CD8-positive, alpha-beta memory T cell (primary cell): ENCODE data around the gene AARSD1. TPM values are rescaled to one million over a fixed set of nuclear protein-coding genes. Genes with fewer than 3 reads are reported as not detected.
"Not testable (repeated sequence)": the region's sequence is repeated elsewhere in the genome, so short reads cannot be mapped to it uniquely, and the experiment has no call there.

Experiments
- CTCF ChIA-PET: fragments of 350-600 bp; sonication (Branson Sonifier 250); formaldehyde crosslinking; loops from one replicate; lab custom pipeline; 2021; ENCODE audit warnings: antibody characterized with exemption; lab: Charles Lee
- POLR2A ChIA-PET: fragments of 350-600 bp; sonication (Branson Sonifier 250); formaldehyde crosslinking; loops from one replicate; lab custom pipeline; 2021; ENCODE audit warnings: antibody characterized with exemption; lab: Charles Lee
- DNase-seq, 5 donors: peaks; one replicate each; pipeline versions ENCODE4 v3.0.0 to v3.0.0-alpha.2; 2020 to 2022; ENCODE audit warnings: mixed read lengths in 1 of 5
- H3K27ac ChIP-seq: one replicate; pipeline ENCODE4 v1.7.0; 2013; ENCODE audit warnings: low read depth, mild to moderate bottlenecking, low read length, moderate library complexity
- H3K27me3 ChIP-seq: 2 replicates; pipeline ENCODE4 v1.7.0; 2013; ENCODE audit warnings: low read length, mild to moderate bottlenecking; ENCODE audit not compliant: insufficient read depth, poor library complexity, severe bottlenecking
- H3K36me3 ChIP-seq: 2 replicates; pipeline ENCODE4 v1.7.0; 2013; ENCODE audit warnings: mild to moderate bottlenecking, low read length, moderate library complexity; ENCODE audit not compliant: insufficient read depth
- H3K4me1 ChIP-seq: 2 replicates; pipeline ENCODE4 v1.7.0; 2013; ENCODE audit warnings: mild to moderate bottlenecking, low read length, moderate library complexity; ENCODE audit not compliant: insufficient read depth
- H3K4me3 ChIP-seq: 2 replicates; pipeline ENCODE4 v1.7.0; 2013; ENCODE audit warnings: mild to moderate bottlenecking, low read length
- H3K9me3 ChIP-seq: 2 replicates; pipeline ENCODE4 v1.7.0; 2013; ENCODE audit warnings: mild to moderate bottlenecking, low read length
- H3K27ac Mint-ChIP-seq, 8 donors: one replicate each; pipeline ENCODE4 v1.8.0; 2020 to 2021; ENCODE audit warnings: mixed read lengths in 8 of 8, mild to moderate bottlenecking in 6 of 8, inconsistent platforms in 3 of 8, moderate library complexity in 3 of 8
- H3K27me3 Mint-ChIP-seq, 2 donors: one replicate each; pipeline ENCODE4 v1.8.0; 2020 to 2021; ENCODE audit warnings: mixed read lengths in 2 of 2, mild to moderate bottlenecking in 1 of 2, moderate library complexity in 1 of 2
- H3K36me3 Mint-ChIP-seq, 3 donors: one replicate each; pipeline ENCODE4 v1.8.0; 2020 to 2021; ENCODE audit warnings: mixed read lengths in 3 of 3, inconsistent platforms in 1 of 3, mild to moderate bottlenecking in 1 of 3
- H3K4me1 Mint-ChIP-seq, 3 donors: one replicate each; pipeline ENCODE4 v1.8.0; 2020 to 2021; ENCODE audit warnings: mixed read lengths in 3 of 3, inconsistent platforms in 1 of 3, mild to moderate bottlenecking in 1 of 3
- H3K4me3 Mint-ChIP-seq, 7 donors: one replicate each; pipeline ENCODE4 v1.8.0; 2020 to 2021; ENCODE audit warnings: mixed read lengths in 7 of 7, mild to moderate bottlenecking in 6 of 7, moderate library complexity in 4 of 7, inconsistent platforms in 2 of 7
- H3K9me3 Mint-ChIP-seq, 5 donors: one replicate each; pipeline ENCODE4 v1.8.0; 2020 to 2022; ENCODE audit warnings: mixed read lengths in 5 of 5, mild to moderate bottlenecking in 3 of 5, moderate library complexity in 2 of 5, inconsistent platforms in 1 of 5
- polyA plus RNA-seq: library from polyadenylated mRNA; unstranded; fragments of 300-500 nt; fragmentation: Illumina TruSeq; gene quantifications from one replicate; pipeline ENCODE4 v1.2.3, GENCODE V29; 2021
- total RNA-seq, 2 experiments: library from RNA; stranded (reverse); gene quantifications; one replicate each; pipeline ENCODE4 v1.2.3, GENCODE V29; 2021

The AARSD1 gene
- total and polyA plus RNA-seq, 3 experiments from 2014 or later, result 39.4 to 102 (median 99.1) TPM

DNA sequence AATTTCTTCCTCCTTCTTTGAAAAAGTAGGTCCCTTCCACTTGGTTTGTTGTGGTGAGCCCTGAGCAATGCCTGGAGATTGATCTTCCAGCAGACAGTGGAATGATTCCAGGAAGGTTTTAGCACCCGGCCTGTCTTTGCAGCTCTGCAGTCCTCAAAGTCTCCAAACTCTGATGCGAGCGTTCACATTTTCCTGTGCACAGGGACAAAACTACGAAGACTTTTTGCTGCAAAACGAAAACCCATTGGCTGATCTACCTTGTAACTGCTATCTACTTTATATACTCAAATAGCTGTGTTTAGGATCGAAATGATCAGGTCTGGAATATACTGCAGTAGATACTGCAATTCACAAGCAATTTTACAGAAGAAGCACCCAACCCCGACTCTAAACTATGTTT is 42.0 kb downstream of the AARSD1 start:
- H3K36me3 Mint-ChIP-seq, result peaks cover 0 to 1% (median 0%) of the 10 kb centered on the region in 3 donors
- POLR2A ChIA-PET, result no interaction called here

GRCh38 chr17:42920922-42921321 is 43.3 kb downstream of the AARSD1 start:
- no peak overlapping the region for H3K4me3 ChIP-seq
- no peaks in the 10 kb centered on the region for H3K4me1 ChIP-seq
- Mint-ChIP-seq H3K9me3 (no peaks in the 10 kb centered on the region), H3K27me3 (peaks cover 6 to 38% of the 10 kb centered on the region in 2 donors), H3K4me1 (no peaks in the 10 kb centered on the region), H3K36me3 (peaks cover 0 to 1% (median 0%) of the 10 kb centered on the region in 3 donors), H3K27ac (peak overlapping the region in 1 of 8 donors; percentile 69), H3K4me3 (no peak overlapping the region)
- H3K9me3 ChIP-seq, result no peaks in the 10 kb centered on the region
- POLR2A ChIA-PET, result no interaction called here
- no peaks in the 10 kb centered on the region for H3K27me3 ChIP-seq
- no peak overlapping the region for H3K27ac ChIP-seq
- CTCF ChIA-PET, result no interaction called here
- H3K36me3 ChIP-seq, result no peaks in the 10 kb centered on the region
- no peak for DNase-seq

More for the DNA sequence above, 42.0 kb downstream of the AARSD1 start:
- no peaks in the 10 kb centered on the region for H3K4me1 Mint-ChIP-seq
- H3K4me1 ChIP-seq, result no peaks in the 10 kb centered on the region
- H3K4me3 ChIP-seq, result no peak overlapping the region
- no peak overlapping the region for H3K4me3 Mint-ChIP-seq
- peaks cover 6 to 36% of the 10 kb centered on the region in 2 donors for H3K27me3 Mint-ChIP-seq
- H3K27ac Mint-ChIP-seq, result no peak overlapping the region
- no peaks in the 10 kb centered on the region for H3K9me3 ChIP-seq
- H3K36me3 ChIP-seq, result no peaks in the 10 kb centered on the region
- DNase-seq, result no peak
- CTCF ChIA-PET, result no interaction called here
- H3K9me3 Mint-ChIP-seq, result no peaks in the 10 kb centered on the region
- H3K27me3 ChIP-seq, result no peaks in the 10 kb centered on the region
- H3K27ac ChIP-seq, result no peak overlapping the region

DNA sequence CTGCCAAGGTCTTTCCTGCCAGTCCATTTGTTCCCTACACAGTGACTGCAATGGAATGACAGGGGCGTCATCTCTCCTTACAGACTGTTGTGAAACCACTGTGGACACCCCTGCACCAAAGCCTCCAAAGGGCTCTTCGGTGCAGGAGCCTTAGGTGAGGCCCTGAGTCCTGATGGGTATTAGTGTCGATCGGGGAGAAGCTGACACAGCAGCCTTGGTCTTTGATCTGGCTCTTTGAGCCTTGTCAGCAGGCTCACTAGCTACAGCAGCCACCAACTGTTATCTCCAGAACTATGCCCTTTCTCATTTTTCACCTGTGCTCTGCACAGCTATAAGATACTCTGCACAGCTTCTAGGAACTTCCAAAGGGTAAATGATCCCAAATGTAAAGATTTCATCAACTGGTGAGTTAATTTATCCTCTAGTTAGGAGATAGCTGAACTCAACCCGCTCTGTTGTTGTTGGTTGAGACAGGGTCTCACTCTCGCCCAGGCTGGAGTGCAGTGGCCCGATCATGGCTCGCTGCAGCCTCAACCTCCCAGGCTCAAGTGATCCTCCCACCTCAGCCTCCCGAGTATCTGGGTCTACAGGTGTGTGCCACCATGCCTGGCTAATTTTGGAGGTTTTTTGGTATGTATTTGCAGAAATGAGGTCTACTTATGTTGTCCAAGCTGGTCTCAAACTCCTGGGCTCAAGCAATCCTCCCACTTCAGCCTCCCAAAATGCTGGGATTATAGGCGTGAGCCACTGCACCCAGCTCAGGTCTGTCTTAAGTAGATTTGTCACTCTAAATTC is 44.0 kb downstream of the AARSD1 start:
- H3K27me3 ChIP-seq, result no peaks in the 10 kb centered on the region
- H3K4me3 ChIP-seq, result no peak overlapping the region
- ChIA-PET CTCF (no interaction called here), POLR2A (no interaction called here)
- no peaks in the 10 kb centered on the region for H3K4me1 Mint-ChIP-seq
- no peak overlapping the region for H3K4me3 Mint-ChIP-seq
- no peaks in the 10 kb centered on the region for H3K9me3 ChIP-seq
- H3K27ac Mint-ChIP-seq, result no peak overlapping the region
- H3K9me3 Mint-ChIP-seq, result no peaks in the 10 kb centered on the region
- no peak for DNase-seq
- no peaks in the 10 kb centered on the region for H3K36me3 ChIP-seq
- peaks cover 0 to 1% (median 0%) of the 10 kb centered on the region in 3 donors for H3K36me3 Mint-ChIP-seq
- no peaks in the 10 kb centered on the region for H3K4me1 ChIP-seq
- H3K27ac ChIP-seq, result no peak overlapping the region
- H3K27me3 Mint-ChIP-seq, result peaks cover 6 to 38% of the 10 kb centered on the region in 2 donors

- H3K27me3 ChIP-seq, H3K27ac Mint-ChIP-seq, DNase-seq, H3K9me3 Mint-ChIP-seq, H3K27ac ChIP-seq, H3K36me3 Mint-ChIP-seq, POLR2A ChIA-PET, H3K4me3 ChIP-seq, H3K4me1 Mint-ChIP-seq, H3K36me3 ChIP-seq, H3K9me3 ChIP-seq, H3K4me1 ChIP-seq, H3K4me3 Mint-ChIP-seq, CTCF ChIA-PET: not testable (repeated sequence)
- peaks cover 6 to 36% of the 10 kb centered on the region in 2 donors for H3K27me3 Mint-ChIP-seq
Observed at GRCh38 chr17:42919522-42920077, 44.7 kb downstream of the AARSD1 start.

DNA sequence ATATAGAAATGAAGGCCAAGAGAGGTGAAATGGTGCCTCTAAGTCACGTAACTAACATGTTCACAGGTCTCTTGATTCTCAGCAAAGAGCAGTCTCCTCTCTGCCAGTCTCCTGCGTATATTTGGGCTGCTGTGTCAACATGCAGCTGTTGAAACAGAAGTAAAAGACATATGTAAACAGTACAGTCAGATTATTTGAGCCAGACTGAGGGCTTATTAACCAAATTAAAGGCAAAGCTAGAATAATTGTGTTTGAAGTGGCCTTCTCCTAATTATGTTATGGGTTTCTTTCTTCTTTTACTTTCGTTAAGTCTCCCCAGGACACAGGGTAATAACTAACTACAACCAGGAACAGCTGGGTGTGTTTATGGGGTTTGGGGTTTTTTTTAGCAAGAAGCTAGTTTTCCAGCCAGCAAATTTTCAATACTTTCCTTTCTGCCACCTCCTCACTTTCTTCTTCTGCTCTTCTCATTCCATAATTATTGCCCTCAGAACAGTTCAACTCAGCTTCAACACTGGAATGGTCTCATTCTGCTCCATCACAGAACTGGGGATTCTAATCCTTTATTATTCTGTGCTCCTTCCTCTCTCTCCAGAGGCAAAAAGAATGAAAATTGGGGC is 45.2 kb downstream of the AARSD1 start:
- H3K27me3 ChIP-seq, result no peaks in the 10 kb centered on the region
- H3K27me3 Mint-ChIP-seq, result peaks cover 6 to 34% of the 10 kb centered on the region in 2 donors
- POLR2A ChIA-PET, result no interaction called here
- no peak for DNase-seq
- peak overlapping the region in 1 of 8 donors; percentile 84 for H3K27ac Mint-ChIP-seq
- CTCF ChIA-PET, result no interaction called here
- no peaks in the 10 kb centered on the region for H3K9me3 Mint-ChIP-seq
- H3K4me3 Mint-ChIP-seq, result no peak overlapping the region
- H3K4me1 Mint-ChIP-seq, result no peaks in the 10 kb centered on the region
- H3K36me3 ChIP-seq, result no peaks in the 10 kb centered on the region
- no peak overlapping the region for H3K27ac ChIP-seq
- no peak overlapping the region for H3K4me3 ChIP-seq
- H3K36me3 Mint-ChIP-seq, result no peaks in the 10 kb centered on the region
- no peaks in the 10 kb centered on the region for H3K4me1 ChIP-seq
- H3K9me3 ChIP-seq, result no peaks in the 10 kb centered on the region

GRCh38 chr17:42917236-42917603 is 47.0 kb downstream of the AARSD1 start:
- Mint-ChIP-seq H3K4me1 (no peaks in the 10 kb centered on the region), H3K27ac (peak overlapping the region in 1 of 8 donors; percentile 21), H3K36me3 (no peaks in the 10 kb centered on the region), H3K27me3 (peaks cover 2 to 34% of the 10 kb centered on the region in 2 donors), H3K9me3 (no peaks in the 10 kb centered on the region), H3K4me3 (no peak overlapping the region)
- Histone ChIP-seq H3K27me3 (no peaks in the 10 kb centered on the region), H3K4me3 (no peak overlapping the region), H3K4me1 (no peaks in the 10 kb centered on the region), H3K9me3 (no peaks in the 10 kb centered on the region), H3K27ac (no peak overlapping the region), H3K36me3 (no peaks in the 10 kb centered on the region)
- CTCF ChIA-PET, result no interaction called here
- POLR2A ChIA-PET, result no interaction called here
- no peak for DNase-seq

DNA sequence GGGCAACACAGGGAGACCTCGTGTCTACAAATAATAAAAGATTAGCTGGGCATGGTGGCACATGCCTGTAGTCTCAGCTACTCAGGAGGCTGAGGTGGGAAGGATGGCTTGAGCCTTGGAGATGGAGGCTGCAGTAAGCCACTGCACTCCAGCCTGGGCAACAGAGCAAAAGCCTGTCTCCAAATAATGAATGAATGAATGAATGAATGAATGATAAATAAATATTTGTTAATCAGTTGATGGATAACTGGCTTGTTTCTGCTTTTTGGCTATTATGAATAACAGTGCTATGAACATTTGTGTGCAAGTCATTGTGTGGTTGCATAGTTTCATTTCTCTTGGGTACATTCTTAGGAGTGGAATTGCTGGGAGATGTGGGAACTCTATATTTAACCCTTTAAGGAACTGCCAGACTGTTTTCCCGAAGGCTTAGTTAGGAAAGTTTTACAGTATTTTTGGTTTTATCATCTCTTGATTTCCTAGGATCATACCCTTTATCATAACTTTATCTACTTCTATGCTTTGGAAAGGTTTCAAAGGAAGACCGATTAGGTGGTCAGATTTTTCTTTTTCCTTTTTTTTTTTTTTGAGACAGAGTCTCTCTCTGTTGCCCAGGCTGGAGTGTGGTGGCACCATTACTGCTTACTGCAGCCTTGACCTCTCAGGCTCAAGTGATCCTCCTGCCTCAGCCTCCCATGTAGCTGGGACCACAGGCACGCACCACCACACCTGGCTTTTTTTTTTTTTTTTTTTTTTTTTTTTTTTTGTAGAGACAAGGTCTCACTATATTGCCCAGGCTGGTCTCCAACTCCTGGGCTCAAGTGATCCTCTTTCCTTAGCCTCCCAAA is 47.6 kb downstream of the AARSD1 start:
- H3K36me3 ChIP-seq, CTCF ChIA-PET, H3K27ac ChIP-seq, H3K4me3 ChIP-seq, H3K4me1 ChIP-seq, DNase-seq, H3K36me3 Mint-ChIP-seq, POLR2A ChIA-PET, H3K27me3 ChIP-seq, H3K9me3 ChIP-seq, H3K4me1 Mint-ChIP-seq, H3K4me3 Mint-ChIP-seq, H3K9me3 Mint-ChIP-seq: not testable (repeated sequence)
- Mint-ChIP-seq H3K27me3 (peaks cover 3 to 36% of the 10 kb centered on the region in 2 donors), H3K27ac (peak overlapping the region in 1 of 8 donors; percentile 58)

- H3K27ac Mint-ChIP-seq, H3K36me3 Mint-ChIP-seq, H3K4me1 Mint-ChIP-seq, H3K36me3 ChIP-seq, H3K9me3 Mint-ChIP-seq, H3K4me1 ChIP-seq, H3K27ac ChIP-seq, H3K4me3 ChIP-seq, H3K9me3 ChIP-seq, H3K27me3 ChIP-seq, CTCF ChIA-PET, DNase-seq, H3K4me3 Mint-ChIP-seq, POLR2A ChIA-PET: not testable (repeated sequence)
- H3K27me3 Mint-ChIP-seq, result peaks cover 3 to 40% of the 10 kb centered on the region in 2 donors
Observed at GRCh38 chr17:42915288-42915687, 49.0 kb downstream of the AARSD1 start.
